Measurements from ENCODE around the gene PIAS2. TPM values are rescaled to one million over a fixed set of nuclear protein-coding genes. Genes with fewer than 3 reads are reported as not detected.

The PIAS2 gene
- total RNA-seq, 4 donors from 2014 or later = 38.7 to 81.6 (median 42.3) TPM

DNA sequence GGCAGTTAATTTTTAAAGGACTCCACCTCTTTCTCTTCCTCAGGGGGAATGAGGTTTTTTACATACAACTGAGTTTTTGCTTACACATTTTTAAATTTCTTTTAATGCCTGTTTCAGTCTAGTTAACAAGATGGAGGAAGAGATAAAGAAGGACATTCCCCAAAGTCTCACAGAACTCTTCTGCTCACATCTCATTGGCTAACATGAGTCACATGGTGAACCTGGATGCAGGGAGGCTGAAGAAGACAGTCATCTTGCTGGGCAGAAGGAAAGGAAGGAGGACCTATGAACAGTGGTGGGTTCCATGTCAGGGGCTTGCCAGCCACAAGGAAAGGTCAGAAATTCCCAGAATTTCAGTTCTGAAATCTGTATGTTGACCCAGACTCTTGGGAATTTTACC lies 150.1 kb downstream of the PIAS2 start:
- Histone ChIP-seq H3K27ac (no peak overlapping the region), H3K4me1 (no peaks in the 10 kb centered on the region), H3K4me3 (replicated peaks in 1 of 3) (no peak overlapping the region), H3K9me3 (no peaks in the 10 kb centered on the region), H3K36me3 (no peaks in the 10 kb centered on the region), H3K27me3 (no peaks in the 10 kb centered on the region)
- DNase-seq = no peak
- intact Hi-C loops (cut with DNase I) = no loop called here
- TF ChIP-seq POLR2A (IDR thresholded peaks at IDR 0.05) = no peak
- no peak for TF ChIP-seq CTCF (IDR thresholded peaks at IDR 0.05)

DNA sequence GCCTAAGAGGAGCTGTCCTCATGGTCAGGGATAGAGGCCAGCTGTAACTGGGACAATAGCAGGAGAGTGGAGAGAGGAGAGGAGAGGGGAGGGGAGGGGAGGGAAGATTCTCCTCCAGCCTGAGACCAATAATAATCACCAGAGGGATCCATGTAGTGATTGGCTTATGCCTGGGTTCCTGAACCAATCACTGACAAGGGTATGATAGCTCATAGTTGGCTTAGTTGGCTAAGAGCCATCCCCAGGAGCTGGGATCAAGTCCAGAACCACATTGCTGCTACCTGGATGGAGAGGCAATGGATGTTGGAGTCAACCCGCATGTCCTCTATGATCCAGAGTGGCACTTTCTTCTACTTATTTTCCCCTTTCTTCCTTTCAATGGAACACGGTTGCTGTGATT lies 152.7 kb downstream of the PIAS2 start:
- no peak overlapping the region for H3K27ac ChIP-seq
- intact Hi-C loops (cut with DNase I) = no loop called here
- H3K4me1 ChIP-seq = no peaks in the 10 kb centered on the region
- 90 to 93% methylated on average over 2 of the region's 2 CpGs for WGBS, 2 donors
- H3K36me3 ChIP-seq = no peaks in the 10 kb centered on the region
- no peaks in the 10 kb centered on the region for H3K9me3 ChIP-seq
- TF ChIP-seq POLR2A (IDR thresholded peaks at IDR 0.05) (no peak), CTCF (IDR thresholded peaks at IDR 0.05) (no peak)
- no peak overlapping the region for H3K4me3 ChIP-seq (replicated peaks in 1 of 3)
- DNase-seq = no peak
- H3K27me3 ChIP-seq = no peaks in the 10 kb centered on the region

- Histone ChIP-seq H3K27me3 (no peaks in the 10 kb centered on the region), H3K9me3 (no peaks in the 10 kb centered on the region), H3K27ac (no peak overlapping the region), H3K36me3 (no peaks in the 10 kb centered on the region), H3K4me1 (peaks cover 0 to 19% of the 10 kb centered on the region in 2 donors), H3K4me3 (replicated peaks in 1 of 3) (no peak overlapping the region)
- DNase-seq = no peak
- WGBS, 2 donors = 76 to 83% methylated on average over 2 of the region's 2 CpGs
- TF ChIP-seq POLR2A (IDR thresholded peaks at IDR 0.05) (no peak), CTCF (IDR thresholded peaks at IDR 0.05) (no peak)
- intact Hi-C loops (cut with DNase I) = no loop called here
Measured at GRCh38 chr18:46761059-46761769, 156.1 kb downstream of the PIAS2 start.

GRCh38 chr18:46759890-46760289 lies 157.4 kb downstream of the PIAS2 start:
- H3K27ac ChIP-seq = no peak overlapping the region
- no peak overlapping the region for H3K4me3 ChIP-seq (replicated peaks in 1 of 3)
- peaks cover 0 to 23% of the 10 kb centered on the region in 2 donors for H3K4me1 ChIP-seq
- no peaks in the 10 kb centered on the region for H3K9me3 ChIP-seq
- no peaks in the 10 kb centered on the region for H3K27me3 ChIP-seq
- TF ChIP-seq CTCF (IDR thresholded peaks at IDR 0.05) (no peak), POLR2A (IDR thresholded peaks at IDR 0.05) (no peak)
- peak in 1 of 2 donors; percentile 7 for DNase-seq
- 42 to 50% methylated on average over 6 of the region's 6 CpGs for WGBS, 2 donors
- intact Hi-C loops (cut with DNase I) = no loop called here
- H3K36me3 ChIP-seq = no peaks in the 10 kb centered on the region

DNA sequence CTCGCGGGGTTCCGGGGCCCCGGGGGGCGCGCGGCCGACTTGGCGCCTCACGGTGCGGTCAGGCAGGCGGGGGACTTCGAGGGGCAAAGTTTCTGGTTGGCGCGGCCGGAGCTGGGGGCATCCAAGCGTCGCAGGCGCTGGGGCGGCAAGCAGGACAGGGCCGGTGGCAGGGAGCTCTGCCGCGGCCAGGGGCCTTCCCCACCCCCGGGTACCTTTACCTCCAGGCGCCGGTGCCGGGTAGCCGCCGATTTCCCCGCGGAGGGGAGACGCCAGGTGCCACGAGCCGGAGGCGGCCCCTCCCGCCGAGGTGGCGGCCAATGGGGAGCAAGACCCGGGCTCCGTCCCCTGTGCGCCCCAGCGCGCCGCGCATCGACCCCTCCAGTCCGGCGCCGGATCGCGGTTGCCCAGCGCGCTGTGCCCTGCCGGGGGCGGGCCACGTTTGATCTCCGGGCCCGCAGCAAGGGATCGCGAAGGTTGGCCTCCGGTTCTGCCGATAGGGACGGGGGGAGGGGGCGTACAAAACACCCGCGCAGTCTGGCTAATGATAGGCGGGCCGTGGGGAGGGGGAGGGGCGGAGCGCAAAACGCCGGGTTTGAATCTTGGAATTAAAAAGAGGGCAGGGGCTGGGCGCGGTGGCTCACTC lies 160.6 kb downstream of the PIAS2 start, which contains the start of gene ST8SIA5:
Gene ST8SIA5 (minus strand): TSS at position 495 of the 643 bp plus-strand sequence. CDS start 545 bp downstream, outside the sequence.
- DNase-seq = peak in 1 of 2 donors; percentile 12
- 2 to 4% methylated on average over 18 to 28 of the region's 74 CpGs for WGBS, 2 donors
- intact Hi-C loops (cut with DNase I) = no loop called here
- Histone ChIP-seq H3K4me3 (replicated peaks in 1 of 3) (peak within 1 kb of the TSS in 1 of 3 donors; percentile 9), H3K36me3 (no peaks in the 10 kb centered on the region), H3K9me3 (no peaks in the 10 kb centered on the region), H3K27me3 (no peaks in the 10 kb centered on the region), H3K4me1 (peaks cover 0 to 23% of the 10 kb centered on the region in 2 donors), H3K27ac (no peak within 1 kb of the TSS)
- TF ChIP-seq CTCF (IDR thresholded peaks at IDR 0.05) = no peak
- no peak for TF ChIP-seq POLR2A (IDR thresholded peaks at IDR 0.05)
